GM12892 (cell line): Measurements from ENCODE around the gene LMO3.

Experiments used
- POLR2A ChIP-seq: IDR thresholded peaks from 2 replicates; pipeline ENCODE4 v1.6.1; 2011; ENCODE audit warnings: low read depth, low read length, control low read depth
- TAF1 ChIP-seq: IDR thresholded peaks from 2 replicates; pipeline ENCODE4 v1.6.1; 2011; ENCODE audit warnings: low read depth, mild to moderate bottlenecking, control low read depth, low read length, borderline replicate concordance

GRCh38 chr12:16526693-16527092, 79.3 kb downstream of the LMO3 start:
- no peak for TF ChIP-seq POLR2A
- TF ChIP-seq TAF1: no peak
